Neuronal stem cell (in vitro differentiated cells): ENCODE measurements around the gene ATG10.
"Not testable (repeated sequence)": the region's sequence is repeated elsewhere in the genome, so short reads cannot be mapped to it uniquely, and the experiment has no call there.

ENCODE experiments used
- DNase-seq: peaks from one replicate; pipeline ENCODE4 v3.0.0-alpha.2; 2013; ENCODE audit warnings: low spot score
- H2AFZ ChIP-seq: one replicate; pipeline ENCODE4 v1.6.1; 2013; ENCODE audit warnings: mild to moderate bottlenecking, low read length, inconsistent platforms
- H2AK5ac ChIP-seq: 2 replicates; pipeline ENCODE4 v1.6.1; 2013; ENCODE audit warnings: low read depth, mild to moderate bottlenecking, inconsistent platforms, low read length, moderate library complexity, mixed read lengths
- H2BK120ac ChIP-seq: 2 replicates; pipeline ENCODE4 v1.6.1; 2013; ENCODE audit warnings: low read depth, mild to moderate bottlenecking, inconsistent platforms, low read length, moderate library complexity, mixed read lengths
- H2BK12ac ChIP-seq: one replicate; pipeline ENCODE4 v1.6.1; 2013; ENCODE audit warnings: low read length, inconsistent platforms
- H2BK15ac ChIP-seq: 2 replicates; pipeline ENCODE4 v1.6.1; 2013; ENCODE audit warnings: mild to moderate bottlenecking, low read length, inconsistent platforms, mixed read lengths
- H2BK5ac ChIP-seq: one replicate; pipeline ENCODE4 v1.6.1; 2013; ENCODE audit warnings: inconsistent platforms, mild to moderate bottlenecking, low read length, moderate library complexity
- H3K14ac ChIP-seq: one replicate; pipeline ENCODE4 v1.6.1; 2013; ENCODE audit warnings: low read length, inconsistent platforms
- H3K18ac ChIP-seq: 2 replicates; pipeline ENCODE4 v1.6.1; 2013; ENCODE audit warnings: low read length, inconsistent platforms
- H3K23ac ChIP-seq: 2 replicates; pipeline ENCODE4 v1.6.1; 2013; ENCODE audit warnings: low read depth, mild to moderate bottlenecking, mixed read lengths, low read length, inconsistent platforms; ENCODE audit not compliant: poor library complexity
- H3K27ac ChIP-seq: replicated peaks from 3 replicates; pipeline ENCODE4 v1.5.1; 2013; ENCODE audit warnings: low read length, inconsistent platforms
- H3K27me3 ChIP-seq, 3 experiments: 2 replicates each; pipeline ENCODE4 v1.6.1; 2013; ENCODE audit warnings: low read length in 3 of 3, mild to moderate bottlenecking in 2 of 3, inconsistent platforms in 1 of 3, low read depth in 1 of 3, mixed read lengths in 1 of 3, moderate library complexity in 1 of 3; ENCODE audit not compliant: control insufficient read depth in 3 of 3, insufficient read depth in 3 of 3
- H3K36me3 ChIP-seq, 2 donors: replicated peaks in 1 of 2; 2 replicates each; pipeline ENCODE4 v1.6.1; 2013; ENCODE audit warnings: low read length in 2 of 2; ENCODE audit not compliant: control insufficient read depth in 2 of 2, insufficient read depth in 2 of 2
- H3K4ac ChIP-seq: 2 replicates; pipeline ENCODE4 v1.6.1; 2013; ENCODE audit warnings: inconsistent platforms, mild to moderate bottlenecking, low read length, moderate library complexity
- H3K4me1 ChIP-seq, 2 donors: 1 replicate in 1 of 2; 2 replicates in 1 of 2; pipeline ENCODE4 v1.6.1; 2013; ENCODE audit warnings: low read length in 2 of 2, low read depth in 1 of 2; ENCODE audit not compliant: control insufficient read depth in 2 of 2, insufficient read depth in 1 of 2
- H3K4me2 ChIP-seq: one replicate; pipeline ENCODE4 v1.6.1; 2013; ENCODE audit warnings: mild to moderate bottlenecking, low read length, inconsistent platforms; ENCODE audit not compliant: insufficient read depth, poor library complexity, severe bottlenecking
- H3K4me3 ChIP-seq, 2 donors: 2 replicates each; pipeline ENCODE4 v1.5.1; 2013; ENCODE audit warnings: low read length in 2 of 2, mild to moderate bottlenecking in 2 of 2, inconsistent platforms in 1 of 2, moderate library complexity in 1 of 2
- H3K79me1 ChIP-seq: one replicate; pipeline ENCODE4 v1.6.1; 2013; ENCODE audit warnings: low read depth, mild to moderate bottlenecking, inconsistent platforms, low read length, moderate library complexity
- H3K9ac ChIP-seq: one replicate; pipeline ENCODE4 v1.6.1; 2013; ENCODE audit warnings: mild to moderate bottlenecking, low read depth, low read length, inconsistent platforms; ENCODE audit not compliant: poor library complexity
- H3K9me3 ChIP-seq, 2 donors: replicated peaks in 1 of 2; 2 replicates each; pipeline versions ENCODE3 to v1.6.1; 2013; ENCODE audit warnings: low read length in 2 of 2, mild to moderate bottlenecking in 2 of 2, inconsistent platforms in 1 of 2, low read depth in 1 of 2, mixed read lengths in 1 of 2, moderate library complexity in 1 of 2; ENCODE audit not compliant: control insufficient read depth in 2 of 2, insufficient read depth in 1 of 2
- H4K8ac ChIP-seq: one replicate; pipeline ENCODE4 v1.6.1; 2013; ENCODE audit warnings: low read depth, mild to moderate bottlenecking, inconsistent platforms, low read length, moderate library complexity
- H4K91ac ChIP-seq: one replicate; pipeline ENCODE4 v1.6.1; 2013; ENCODE audit warnings: low read length, low read depth, mild to moderate bottlenecking, inconsistent platforms; ENCODE audit not compliant: poor library complexity
- WGBS, 2 donors: extraction: QIAGEN DNeasy Blood & Tissue Kit; methylation state at CpG; one replicate each; pipeline ENCODE4 v1.1.7; 2013; ENCODE audit warnings: missing lambda C conversion rate in 2 of 2, mixed read lengths in 1 of 2; ENCODE audit not compliant: insufficient read length in 2 of 2, insufficient replicate concordance in 1 of 2; ENCODE audit errors: extremely low coverage in 2 of 2; 5-methylcytosine and 5-hydroxymethylcytosine counted together

Gene ATG10

GRCh38 chr5:82011761-82012160 lies 39.9 kb downstream of the ATG10 start:
- DNase-seq: no peak
- Histone ChIP-seq H4K91ac (no peak overlapping the region), H2BK120ac (no peak overlapping the region), H3K9me3 (peaks cover 0 to 7% of the 10 kb centered on the region in 2 donors), H3K36me3 (no peaks in the 10 kb centered on the region), H3K18ac (no peak overlapping the region), H4K8ac (no peak overlapping the region), H2AFZ (no peak overlapping the region), H3K4ac (no peak overlapping the region), H3K9ac (no peak overlapping the region), H3K14ac (no peak overlapping the region), H3K27me3 (no peaks in the 10 kb centered on the region), H2BK12ac (no peak overlapping the region), H3K79me1 (no peaks in the 10 kb centered on the region), H2BK15ac (no peak overlapping the region), H3K23ac (no peak overlapping the region), H2BK5ac (no peak overlapping the region), H2AK5ac (no peak overlapping the region), H3K4me2 (no peak overlapping the region), H3K27ac (no peak overlapping the region), H3K4me1 (no peaks in the 10 kb centered on the region), H3K4me3 (no peak overlapping the region)
- no CpG with 5 or more reads among the region's 1 CpG for WGBS, 2 donors

- not testable (repeated sequence) for H3K4me2 ChIP-seq, H2BK5ac ChIP-seq, H2BK15ac ChIP-seq, H2AK5ac ChIP-seq, H4K8ac ChIP-seq, H3K14ac ChIP-seq, H3K36me3 ChIP-seq, H3K4ac ChIP-seq, H3K9ac ChIP-seq, DNase-seq, H4K91ac ChIP-seq, H2AFZ ChIP-seq, H3K27me3 ChIP-seq, H3K23ac ChIP-seq, H3K9me3 ChIP-seq, H2BK120ac ChIP-seq, H3K4me3 ChIP-seq, H2BK12ac ChIP-seq, H3K79me1 ChIP-seq, H3K18ac ChIP-seq, H3K27ac ChIP-seq, H3K4me1 ChIP-seq
- WGBS, 2 donors: no CpG with 5 or more reads among the region's 4 CpGs
Measured at GRCh38 chr5:82014644-82015043, 42.8 kb downstream of the ATG10 start.

DNA sequence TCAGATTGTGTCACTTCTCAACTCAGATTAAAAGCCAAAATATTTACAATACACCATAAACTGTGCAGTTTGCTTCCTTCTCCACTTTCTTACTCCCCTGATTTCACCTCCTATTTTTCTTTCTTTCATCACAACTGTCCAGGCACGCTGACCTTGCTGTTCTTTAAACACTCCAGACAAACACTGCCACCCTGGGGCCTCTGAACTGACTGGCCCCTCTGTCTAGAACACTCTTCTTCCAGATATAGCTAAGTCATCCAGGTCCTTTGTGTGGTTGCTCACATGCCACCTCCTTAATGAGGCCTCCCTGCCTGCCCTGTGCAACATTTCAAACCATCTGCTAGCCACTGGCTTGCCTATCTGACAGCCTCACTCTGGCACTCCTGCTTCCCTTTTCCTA lies 46.6 kb downstream of the ATG10 start:
- no peak overlapping the region for H3K9ac ChIP-seq
- H3K36me3 ChIP-seq: no peaks in the 10 kb centered on the region
- peak overlapping the region; percentile 18 for H2AFZ ChIP-seq
- H2AK5ac ChIP-seq: no peak overlapping the region
- peaks cover 4 to 7% of the 10 kb centered on the region in 2 donors for H3K4me1 ChIP-seq
- H4K91ac ChIP-seq: no peak overlapping the region
- H3K4ac ChIP-seq: no peak overlapping the region
- H3K79me1 ChIP-seq: no peaks in the 10 kb centered on the region
- no peak overlapping the region for H2BK120ac ChIP-seq
- H3K9me3 ChIP-seq: peaks cover 0 to 4% of the 10 kb centered on the region in 2 donors
- H4K8ac ChIP-seq: no peak overlapping the region
- no peak overlapping the region for H2BK12ac ChIP-seq
- WGBS, 2 donors: no CpG with 5 or more reads among the region's 1 CpG
- no peak overlapping the region for H2BK5ac ChIP-seq
- peak; percentile 11 for DNase-seq
- no peak overlapping the region for H3K4me2 ChIP-seq
- no peak overlapping the region for H3K14ac ChIP-seq
- no peaks in the 10 kb centered on the region for H3K27me3 ChIP-seq
- no peak overlapping the region for H2BK15ac ChIP-seq
- no peak overlapping the region for H3K27ac ChIP-seq
- H3K18ac ChIP-seq: no peak overlapping the region
- no peak overlapping the region for H3K4me3 ChIP-seq
- no peak overlapping the region for H3K23ac ChIP-seq

DNA sequence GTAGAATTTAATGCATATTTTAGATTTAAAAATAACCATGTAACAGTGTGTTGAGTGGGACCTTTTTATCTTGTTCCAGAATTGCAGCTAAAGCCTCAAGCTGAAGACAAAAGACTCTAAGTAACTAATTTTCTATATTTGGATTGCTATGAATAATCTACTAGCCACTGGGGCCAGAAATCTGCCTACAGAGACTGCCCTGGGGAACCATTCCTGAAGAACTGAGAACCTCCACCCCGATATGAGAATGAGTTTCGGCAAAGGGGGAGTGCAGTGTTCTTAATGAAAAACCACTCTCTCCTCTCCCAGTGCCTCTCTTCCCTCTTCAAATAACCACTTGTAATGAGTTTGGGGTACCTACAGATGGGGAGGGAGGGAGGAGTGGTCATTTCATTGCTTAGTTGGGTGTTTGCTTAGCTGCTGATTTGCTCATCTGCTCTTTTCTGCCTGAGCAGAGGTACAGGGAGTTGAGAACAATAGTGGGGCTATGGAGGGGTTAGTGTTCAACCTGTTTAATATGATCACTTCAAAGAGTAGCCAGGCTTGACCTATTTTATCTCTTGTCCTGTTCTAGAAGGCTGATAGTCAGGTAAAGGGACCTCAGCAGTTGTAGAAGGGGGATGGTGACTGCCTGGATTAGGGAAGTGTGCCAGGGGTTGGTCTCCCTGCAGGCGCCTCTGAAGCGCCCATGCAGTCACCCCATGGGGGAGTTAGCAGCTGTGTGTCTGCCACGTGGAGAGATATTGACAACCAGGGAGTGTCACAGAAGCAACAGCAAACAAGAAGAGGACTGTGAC lies 47.7 kb downstream of the ATG10 start:
- H3K27me3 ChIP-seq: no peaks in the 10 kb centered on the region
- H3K14ac ChIP-seq: no peak overlapping the region
- H3K18ac ChIP-seq: no peak overlapping the region
- no peak overlapping the region for H4K91ac ChIP-seq
- no peak overlapping the region for H3K4me2 ChIP-seq
- no peak overlapping the region for H3K4me3 ChIP-seq
- H3K79me1 ChIP-seq: no peaks in the 10 kb centered on the region
- no peak overlapping the region for H3K4ac ChIP-seq
- H4K8ac ChIP-seq: no peak overlapping the region
- no peak for DNase-seq
- H3K27ac ChIP-seq: no peak overlapping the region
- no CpG with 5 or more reads among the region's 5 CpGs for WGBS, 2 donors
- H3K9me3 ChIP-seq: peaks cover 0 to 4% of the 10 kb centered on the region in 2 donors
- no peak overlapping the region for H2AFZ ChIP-seq
- H2BK12ac ChIP-seq: no peak overlapping the region
- H2BK5ac ChIP-seq: no peak overlapping the region
- no peak overlapping the region for H3K9ac ChIP-seq
- no peaks in the 10 kb centered on the region for H3K36me3 ChIP-seq
- H2AK5ac ChIP-seq: no peak overlapping the region
- H2BK120ac ChIP-seq: no peak overlapping the region
- H2BK15ac ChIP-seq: no peak overlapping the region
- peaks cover 4 to 7% of the 10 kb centered on the region in 2 donors for H3K4me1 ChIP-seq
- H3K23ac ChIP-seq: no peak overlapping the region
